Measurements from ENCODE around the gene BICC1.

DNA sequence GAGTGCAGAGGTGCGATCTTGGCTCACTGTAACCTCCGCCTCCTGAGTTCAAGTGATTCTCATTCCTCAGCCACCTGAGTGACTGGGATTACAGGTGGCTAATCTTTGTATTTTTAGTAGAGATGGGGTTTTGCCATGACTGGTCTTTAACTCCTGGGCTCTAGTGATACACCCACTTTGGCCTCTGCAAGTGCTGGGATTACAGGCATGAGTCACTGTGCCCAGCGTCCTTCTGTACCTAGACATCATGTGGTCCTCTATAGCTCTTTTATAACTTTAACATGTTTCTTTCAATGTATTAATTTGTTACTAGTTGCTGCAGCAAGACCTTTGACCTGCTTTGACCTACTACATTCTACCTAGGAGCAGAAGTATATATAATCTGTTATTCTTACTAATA lies 38.7 kb upstream of the BICC1 start:
- no peak for TF ChIP-seq GATA2 (IDR thresholded peaks at IDR 0.05; ENCODE audit: low read depth, low read length)
- no peak for TF ChIP-seq GATA3 (IDR thresholded peaks at IDR 0.05; ENCODE audit: low read depth, low read length)
